Parathyroid adenoma (tissue), 2 donors: ENCODE measurements around the gene PLOD3.

ENCODE experiments used
- H2AFZ ChIP-seq: fragments of 300-600 bp; sonication (generic); one replicate; pipeline ENCODE4 v1.7.0; 2017; ENCODE audit warnings: antibody characterized with exemption, mild to moderate bottlenecking
- H3K27ac ChIP-seq: fragments of 300-600 bp; sonication (generic); one replicate; pipeline ENCODE4 v1.7.0; 2017
- H3K27me3 ChIP-seq: fragments of 300-600 bp; sonication (generic); one replicate; pipeline ENCODE4 v1.7.0; 2017; ENCODE audit warnings: low read length; ENCODE audit not compliant: control insufficient read depth, insufficient read depth
- H3K36me3 ChIP-seq: fragments of 300-600 bp; sonication (generic); one replicate; pipeline ENCODE4 v1.7.0; 2017; ENCODE audit warnings: low read length; ENCODE audit not compliant: control insufficient read depth, insufficient read depth
- H3K4me1 ChIP-seq: fragments of 300-600 bp; sonication (generic); one replicate; pipeline ENCODE4 v1.7.0; 2017; ENCODE audit warnings: control low read depth
- H3K4me2 ChIP-seq: fragments of 300-600 bp; sonication (generic); one replicate; pipeline ENCODE4 v1.7.0; 2017; ENCODE audit warnings: low read length
- H3K4me3 ChIP-seq: fragments of 300-600 bp; sonication (generic); one replicate; pipeline ENCODE4 v1.7.0; 2017; ENCODE audit warnings: low read depth, low read length
- H3K79me2 ChIP-seq: fragments of 300-600 bp; sonication (generic); one replicate; pipeline ENCODE4 v1.7.0; 2017; ENCODE audit warnings: control low read depth
- H3K9ac ChIP-seq: fragments of 300-600 bp; sonication (generic); one replicate; pipeline ENCODE4 v1.7.0; 2017; ENCODE audit warnings: mild to moderate bottlenecking
- H3K9me3 ChIP-seq: fragments of 300-600 bp; sonication (generic); one replicate; pipeline ENCODE4 v1.7.0; 2017; ENCODE audit warnings: low read length; ENCODE audit not compliant: control insufficient read depth
- CTCF ChIP-seq: fragments of 300-600 bp; sonication (generic); IDR thresholded peaks from one replicate; pipeline ENCODE4 v1.7.0; 2017; ENCODE audit warnings: antibody characterized with exemption, mild to moderate bottlenecking
- donor health status: primary hyperparathyroidism.

Gene PLOD3

GRCh38 chr7:101168412-101169049 is 48.9 kb downstream of the PLOD3 start:
- Histone ChIP-seq H3K4me2 (no peak overlapping the region), H3K27ac (no peak overlapping the region), H3K9ac (no peak overlapping the region), H3K4me3 (no peak overlapping the region), H2AFZ (no peak overlapping the region), H3K27me3 (peaks cover 26% of the 10 kb centered on the region), H3K36me3 (no peaks in the 10 kb centered on the region), H3K9me3 (no peaks in the 10 kb centered on the region), H3K4me1 (peaks cover 24% of the 10 kb centered on the region), H3K79me2 (no peaks in the 10 kb centered on the region)
- no peak for TF ChIP-seq CTCF

- H3K4me2 ChIP-seq: no peak overlapping the region
- H3K4me3 ChIP-seq: no peak overlapping the region
- H3K27me3 ChIP-seq: peaks cover 22% of the 10 kb centered on the region
- TF ChIP-seq CTCF: no peak
- no peak overlapping the region for H2AFZ ChIP-seq
- no peak overlapping the region for H3K27ac ChIP-seq
- H3K79me2 ChIP-seq: no peaks in the 10 kb centered on the region
- no peak overlapping the region for H3K9ac ChIP-seq
- H3K4me1 ChIP-seq: peaks cover 24% of the 10 kb centered on the region
- no peaks in the 10 kb centered on the region for H3K9me3 ChIP-seq
- H3K36me3 ChIP-seq: no peaks in the 10 kb centered on the region
Measured at GRCh38 chr7:101167645-101168411, 49.6 kb downstream of the PLOD3 start.

- TF ChIP-seq CTCF: no peak
- Histone ChIP-seq H3K9me3 (no peaks in the 10 kb centered on the region), H3K27ac (no peak overlapping the region), H3K36me3 (no peaks in the 10 kb centered on the region), H3K4me1 (peaks cover 17% of the 10 kb centered on the region), H3K27me3 (peaks cover 15% of the 10 kb centered on the region), H3K9ac (no peak overlapping the region), H2AFZ (no peak overlapping the region), H3K79me2 (no peaks in the 10 kb centered on the region), H3K4me3 (no peak overlapping the region), H3K4me2 (no peak overlapping the region)
Measured at GRCh38 chr7:101166909-101167644, 50.3 kb downstream of the PLOD3 start.

- Histone ChIP-seq H3K4me2 (no peak overlapping the region), H3K79me2 (no peaks in the 10 kb centered on the region), H3K4me3 (no peak overlapping the region), H3K4me1 (peaks cover 15% of the 10 kb centered on the region), H3K27me3 (peaks cover 10% of the 10 kb centered on the region), H2AFZ (no peak overlapping the region), H3K9ac (no peak overlapping the region), H3K27ac (no peak overlapping the region), H3K9me3 (no peaks in the 10 kb centered on the region), H3K36me3 (no peaks in the 10 kb centered on the region)
- no peak for TF ChIP-seq CTCF
Measured at GRCh38 chr7:101166648-101166908, 50.8 kb downstream of the PLOD3 start.
